Heart left ventricle (tissue), 16 donors: Measurements from ENCODE around the gene ZCCHC2. TPM values are rescaled to one million over a fixed set of nuclear protein-coding genes. Genes with fewer than 3 reads are reported as not detected.

Experiments used
- ATAC-seq, 4 donors: fragments of 200-7000 bp; cut with Tn5 transposase; one replicate each; pipeline ENCODE4 v1.9.1; 2020 to 2022; ENCODE audit warnings: moderate library complexity in 4 of 4, mild to moderate bottlenecking in 3 of 4, moderate number of reproducible peaks in 1 of 4
- DNase-seq, 5 donors: peaks; one replicate each; pipeline ENCODE4 v3.0.0-alpha.2; 2020
- H3K27ac ChIP-seq, 12 donors: fragments of 200-600 bp; sonication (generic) in 4 of 12; one replicate each; pipeline versions ENCODE4 v1.5.0 to v1.8.0; 2016 to 2022; ENCODE audit warnings: mild to moderate bottlenecking in 2 of 12
- H3K27me3 ChIP-seq, 9 donors: fragments of 200-600 bp; sonication (generic) in 2 of 9; one replicate each; pipeline versions ENCODE4 v1.5.1 to v1.8.0; 2016 to 2022; ENCODE audit warnings: mild to moderate bottlenecking in 3 of 9
- H3K36me3 ChIP-seq, 9 donors: fragments of 200-600 bp; sonication (generic) in 2 of 9; one replicate each; pipeline versions ENCODE4 v1.5.0 to v1.8.0; 2018 to 2022; ENCODE audit warnings: mild to moderate bottlenecking in 2 of 9
- H3K4me1 ChIP-seq, 12 donors: fragments of 200-600 bp; sonication (generic) in 4 of 12; one replicate each; pipeline versions ENCODE4 v1.5.0 to v1.8.0; 2016 to 2022; ENCODE audit warnings: mild to moderate bottlenecking in 3 of 12
- H3K4me3 ChIP-seq, 12 donors: fragments of 200-600 bp; sonication (generic) in 4 of 12; one replicate each; pipeline versions ENCODE4 v1.5.0 to v1.8.0; 2017 to 2022; ENCODE audit warnings: mild to moderate bottlenecking in 9 of 12, moderate library complexity in 4 of 12
- H3K9me3 ChIP-seq, 12 donors: fragments of 200-600 bp; sonication (generic) in 4 of 12; one replicate each; pipeline versions ENCODE4 v1.5.0 to v1.8.0; 2016 to 2022; ENCODE audit warnings: mild to moderate bottlenecking in 1 of 12
- CTCF ChIP-seq, 12 donors: fragments of 200-600 bp; sonication (generic) in 4 of 12; IDR thresholded peaks; one replicate each; pipeline versions ENCODE4 v1.5.0 to v1.8.0; 2018 to 2022; ENCODE audit warnings: antibody characterized with exemption in 12 of 12, mild to moderate bottlenecking in 5 of 12
- POLR2A ChIP-seq, 2 donors: fragments of 450-650 bp; IDR thresholded peaks; one replicate each; pipeline ENCODE4 v1.6.1; 2017; ENCODE audit warnings: antibody characterized with exemption in 2 of 2, mild to moderate bottlenecking in 2 of 2, moderate library complexity in 2 of 2
- WGBS, 4 donors: extraction: QIAGEN DNeasy Blood & Tissue Kit in 2 of 4; methylation state at CpG; one replicate each; pipeline versions ENCODE4 v1.1.5 to v1.1.7; 2013 to 2018; 5-methylcytosine and 5-hydroxymethylcytosine counted together
- intact Hi-C, 10 donors: fragments of 100-400 bp; cut with DNase I; formaldehyde crosslinking; loops; one replicate each; pipeline versions ENCODE4 v1.11.1 to v1.14.2; 2022
- polyA plus RNA-seq, 2 donors: library from polyadenylated mRNA; stranded (reverse); fragments of 200-250 nt; gene quantifications; one replicate each; pipeline ENCODE4 v1.2.3, GENCODE V29; 2013
- total RNA-seq, 9 donors: library from RNA; depleted of rRNA in 2 of 9; stranded (reverse); fragments of >200 nt in 2 of 9; fragmentation: NEBNext Ultra II Directional in 3 of 9; extraction: Animal tissue kit (Norgen Biotek cat#: 25700) in 3 of 9; gene quantifications; one replicate each; pipeline versions ENCODE4 v1.1.0 to v1.2.4, GENCODE V29; 2016 to 2023
- donor health status: ischemic (EF 13 %, LVEDD 7.1; RV severe dilation, severe dysfunction).
- donor health status: healthy with polysubstance abuse.
- donor health status: DM: no; HTN: yes; CAD: no.
- donor health status: DM: no; HTN: no; CAD: no.
- donor health status: ischemic (EF 25% LVEDD 6.9; RV normal size, moderate dysfunction).
- donor health status: ischemic (EF 25% LVEDD 5.7; RV mildly dilated, moderate dysfunction).
- donor health status: healthy.
- donor health status: DM: yes; HTN: yes; CAD: no.
- donor health status: ischemic (EF 35%, LVEDD 5.7; RV mildly dilated, moderate dysfunction).
- donor health status: nonischemic (EF 11% LVEDD 7.7; RV severe dilation, severe dysfunction).
- donor health status: DM: yes; HTN: yes; CAD: no.
- donor health status: PGD.
- donor health status: ischemic (EF 29% LVEDD 5.4; RV normal size, mild dysfunction).
- donor health status: nonischemic (EF 23%, LVEDD 6.1; RV moderate dilation, normal function).

ZCCHC2 gene
- total and polyA plus RNA-seq, 11 donors: 5.6 to 27.5 (median 18.6) TPM

- H3K9me3 ChIP-seq: peaks cover 0 to 22% (median 13%) of the 10 kb centered on the region in 12 donors
- no peak overlapping the region for H3K4me3 ChIP-seq
- H3K27me3 ChIP-seq: no peaks in the 10 kb centered on the region
- intact Hi-C loops: loop anchor here in 2 of 10 donors (5.0 to 10.0 kb wide), 2 partner anchors 64 to 86 kb away; no protein-coding TSS in a partner anchor
- peaks cover 0 to 13% (median 8%) of the 10 kb centered on the region in 12 donors for H3K4me1 ChIP-seq
- ATAC-seq (no peak), DNase-seq (no peak)
- 89 to 96% (median 91%) methylated on average over 9 of the region's 9 CpGs for WGBS, 4 donors
- H3K36me3 ChIP-seq: no peaks in the 10 kb centered on the region
- TF ChIP-seq CTCF (IDR thresholded peaks at IDR 0.05): no peak
- no peak for TF ChIP-seq POLR2A (IDR thresholded peaks at IDR 0.05)
- H3K27ac ChIP-seq: no peak overlapping the region
Observed at GRCh38 chr18:62518460-62519375, 4.1 kb upstream of the ZCCHC2 start.

GRCh38 chr18:62519684-62520083 is 3.1 kb upstream of the ZCCHC2 start:
- peaks cover 0 to 12% (median 5%) of the 10 kb centered on the region in 12 donors for H3K9me3 ChIP-seq
- DNase-seq: no peak
- intact Hi-C loops: loop anchor here in 7 of 10 donors (5.0 to 10.0 kb wide), 8 partner anchors 48 to 332 kb away; partner anchors contain the start of genes PHLPP1 (in 3 of the 7), PIGN (in 1 of the 7) and RELCH (in 1 of the 7)
- no peaks in the 10 kb centered on the region for H3K36me3 ChIP-seq
- H3K4me3 ChIP-seq: no peak overlapping the region
- no peak overlapping the region for H3K27ac ChIP-seq
- no peak for ATAC-seq
- no peaks in the 10 kb centered on the region for H3K27me3 ChIP-seq
- TF ChIP-seq POLR2A (IDR thresholded peaks at IDR 0.05) (no peak), CTCF (IDR thresholded peaks at IDR 0.05) (no peak)
- peaks cover 0 to 13% (median 8%) of the 10 kb centered on the region in 12 donors for H3K4me1 ChIP-seq
- WGBS, 4 donors: 96 to 100% (median 98%) methylated on average over 1 of the region's 1 CpG

DNA sequence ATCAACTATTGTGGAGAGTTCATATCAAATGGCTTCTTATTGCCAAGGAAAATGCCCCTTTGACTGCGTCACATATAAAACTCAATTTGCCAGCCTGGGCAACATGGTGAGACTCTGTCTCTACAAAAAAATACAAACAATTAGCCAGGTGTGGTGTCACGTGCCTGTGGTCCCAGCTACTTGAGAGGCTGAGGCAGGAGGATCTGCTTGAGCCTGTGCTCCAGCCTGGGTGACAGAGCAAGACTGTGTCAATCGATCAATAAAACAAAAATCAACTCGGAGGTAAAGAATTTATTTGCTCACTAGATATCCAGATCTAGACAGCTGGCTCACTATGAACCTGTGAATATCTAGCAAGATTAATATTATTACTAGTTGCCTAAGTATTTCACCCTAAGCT is 1.7 kb upstream of the ZCCHC2 start:
- intact Hi-C loops: loop anchor here in 6 of 10 donors (5.0 to 10.0 kb wide), 6 partner anchors 46 to 334 kb away; partner anchors contain the start of genes PHLPP1 (in 3 of the 6), PIGN (in 1 of the 6) and RELCH (in 1 of the 6)
- Histone ChIP-seq H3K36me3 (no peaks in the 10 kb centered on the region), H3K9me3 (no peaks in the 10 kb centered on the region), H3K4me3 (peak overlapping the region in 3 of 12 donors; percentile 90 to 98 (median 96)), H3K4me1 (peaks cover 0 to 26% (median 16%) of the 10 kb centered on the region in 12 donors), H3K27me3 (no peaks in the 10 kb centered on the region), H3K27ac (no peak overlapping the region)
- ATAC-seq (no peak), DNase-seq (no peak)
- no peak for TF ChIP-seq POLR2A (IDR thresholded peaks at IDR 0.05)
- 81 to 97% (median 90%) methylated on average over 4 of the region's 4 CpGs for WGBS, 4 donors

GRCh38 chr18:62521593-62521992 is 1.2 kb upstream of the ZCCHC2 start:
- intact Hi-C loops: loop anchor here in 6 of 10 donors (5.0 to 10.0 kb wide), 6 partner anchors 46 to 334 kb away; partner anchors contain the start of genes PHLPP1 (in 3 of the 6), PIGN (in 1 of the 6) and RELCH (in 1 of the 6)
- no peaks in the 10 kb centered on the region for H3K27me3 ChIP-seq
- H3K9me3 ChIP-seq: no peaks in the 10 kb centered on the region
- TF ChIP-seq CTCF (IDR thresholded peaks at IDR 0.05) (no peak), POLR2A (IDR thresholded peaks at IDR 0.05) (no peak)
- 23 to 43% (median 32%) methylated on average over 2 of the region's 2 CpGs for WGBS, 4 donors
- H3K4me1 ChIP-seq: peaks cover 0 to 28% (median 16%) of the 10 kb centered on the region in 12 donors
- H3K4me3 ChIP-seq: peak overlapping the region in 11 of 12 donors; percentile 65 to 98 (median 95)
- H3K27ac ChIP-seq: peak overlapping the region in 3 of 12 donors; percentile 99
- no peaks in the 10 kb centered on the region for H3K36me3 ChIP-seq
- DNase-seq (no peak), ATAC-seq (no peak)
